Measurements from ENCODE around the gene NUTM2E.
"Not testable (repeated sequence)": the region's sequence is repeated elsewhere in the genome, so short reads cannot be mapped to it uniquely, and the experiment has no call there.

Gene NUTM2E

DNA sequence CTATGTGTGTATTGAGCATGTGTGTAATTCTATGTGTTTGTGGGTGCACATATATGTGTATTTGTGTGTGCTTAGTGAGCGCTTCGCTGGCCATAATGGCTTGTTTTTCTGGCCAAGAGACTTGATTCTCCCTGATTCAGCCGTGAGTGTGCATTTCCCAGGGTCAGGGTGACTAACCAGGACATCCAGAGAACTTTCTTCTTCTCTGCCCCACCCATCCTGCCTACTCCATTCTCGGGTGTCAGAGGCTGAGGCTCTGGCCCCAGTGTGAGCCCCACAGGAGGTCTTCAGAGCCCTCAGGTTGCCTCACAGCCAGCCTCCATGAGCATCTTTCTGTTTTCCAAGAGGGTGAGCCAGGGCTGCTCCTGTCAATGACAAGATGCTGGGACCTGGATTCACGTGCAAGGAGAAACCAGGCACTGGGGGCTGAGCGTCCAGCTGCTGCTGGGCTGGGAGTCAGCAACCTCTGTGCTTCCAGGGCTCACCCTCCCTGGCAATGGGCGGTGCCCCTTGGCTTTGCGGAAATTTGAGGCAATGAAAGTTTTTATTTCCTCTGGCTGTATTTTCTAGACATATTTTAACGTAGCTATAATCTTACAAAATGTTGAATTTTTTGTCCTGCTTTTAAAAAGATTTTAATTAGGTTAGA, 40.5 kb downstream of the NUTM2E start:
- ATAC-seq, result not testable (repeated sequence)

DNA sequence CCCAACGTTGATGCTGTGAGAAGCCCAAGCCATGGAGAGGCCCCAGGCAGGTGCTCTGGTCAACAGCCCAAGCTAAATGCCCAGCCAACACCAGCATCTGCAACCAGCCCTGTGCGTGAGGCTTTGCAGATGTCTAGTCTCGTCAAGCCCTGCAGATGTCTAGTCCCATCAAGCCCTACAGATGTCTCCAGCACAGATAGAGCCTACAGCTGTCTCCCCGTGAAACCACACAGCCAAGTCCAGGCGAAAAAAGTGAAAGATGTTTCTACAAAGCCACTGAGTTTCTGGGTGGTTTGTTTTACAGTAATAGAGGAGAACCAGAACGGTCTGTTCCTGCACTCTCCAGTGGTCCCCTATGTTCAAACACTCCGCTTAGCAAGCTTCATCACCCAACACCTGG, 41.5 kb downstream of the NUTM2E start:
- ATAC-seq, result not testable (repeated sequence)

DNA sequence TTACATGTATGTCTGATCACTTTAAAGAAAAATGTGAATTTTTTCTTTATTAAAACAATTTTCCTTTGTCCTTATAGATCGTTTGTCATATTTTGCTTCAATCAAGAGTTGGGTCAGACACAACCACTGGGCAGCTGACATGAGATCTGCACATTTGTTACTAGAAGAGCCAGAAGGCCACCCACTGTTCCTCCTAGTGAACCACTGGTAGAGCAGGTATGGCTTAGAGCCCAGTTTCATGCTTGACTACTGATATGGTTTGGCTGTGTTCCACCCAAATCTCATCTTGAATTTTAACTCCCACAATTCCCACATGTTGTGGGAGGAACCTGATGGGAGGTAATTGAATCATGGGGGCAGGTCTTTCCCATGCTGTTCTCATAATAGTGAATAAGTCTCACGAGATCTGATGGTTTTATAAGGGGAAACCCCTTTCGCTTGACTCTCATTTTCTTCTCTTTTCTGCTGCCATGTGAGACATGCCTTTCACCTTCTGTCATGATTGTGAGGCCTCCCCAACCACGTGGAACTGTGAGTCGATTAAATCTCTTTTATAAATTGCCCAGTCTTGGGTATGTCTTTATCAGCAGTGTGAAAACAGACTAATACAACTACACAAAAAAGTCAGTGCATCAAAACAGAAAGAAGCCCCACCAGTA, 43.0 kb downstream of the NUTM2E start:
- peak; percentile 27; the same call in 1 of the 3 replicates for ATAC-seq

DNA sequence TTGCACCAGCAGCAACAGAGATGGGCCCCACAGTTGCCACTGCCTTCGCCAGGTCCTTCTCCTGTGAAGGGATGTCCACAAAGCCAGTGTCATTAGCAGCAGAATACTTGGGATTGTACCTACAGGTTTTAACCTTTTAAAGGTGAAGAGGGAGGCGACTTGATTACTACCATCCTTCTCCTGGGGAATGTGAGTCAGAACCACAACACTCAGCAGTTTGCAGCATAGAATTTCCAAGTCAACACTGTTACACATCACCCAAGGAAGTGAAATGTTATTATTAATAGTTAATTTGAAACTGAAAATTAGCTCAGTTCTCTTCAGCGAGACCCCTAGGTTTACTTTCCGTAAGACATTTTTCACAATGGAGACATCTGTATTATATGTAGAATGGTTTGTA, 45.2 kb downstream of the NUTM2E start:
- not testable (repeated sequence) for ATAC-seq
